Activated CD8-positive, alpha-beta memory T cell treated with anti-CD3 and anti-CD28 coated beads for 4 hours (primary cell): ENCODE measurements around the gene MAP7D1.
"Not testable (repeated sequence)": the region's sequence is repeated elsewhere in the genome, so short reads cannot be mapped to it uniquely, and the experiment has no call there.

Experiments used
- DNase-seq, 2 donors: peaks; one replicate each; pipeline ENCODE4 v3.0.0-alpha.2; 2020; ENCODE audit warnings: low read depth in 2 of 2

MAP7D1 gene

DNA sequence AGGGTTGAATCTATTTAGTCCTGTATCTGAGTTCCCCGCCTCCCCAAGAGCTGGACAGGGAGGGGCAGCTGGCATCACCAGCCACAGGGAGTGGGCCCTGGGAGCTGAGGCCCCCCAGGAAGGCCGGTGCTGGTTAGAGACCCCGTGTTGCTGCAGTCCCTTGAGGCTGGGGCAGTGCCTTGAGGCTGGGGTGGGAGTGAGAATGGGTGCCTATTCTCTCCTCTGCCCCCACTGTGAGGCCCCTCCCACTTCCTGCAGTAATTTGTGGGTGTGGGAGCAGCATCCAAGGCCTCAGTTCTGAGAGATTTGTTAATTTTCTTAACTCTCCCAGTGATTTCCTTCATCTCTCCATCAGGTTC lies 4.1 kb upstream of the MAP7D1 start:
- DNase-seq: peak; percentile 35 to 38

DNA sequence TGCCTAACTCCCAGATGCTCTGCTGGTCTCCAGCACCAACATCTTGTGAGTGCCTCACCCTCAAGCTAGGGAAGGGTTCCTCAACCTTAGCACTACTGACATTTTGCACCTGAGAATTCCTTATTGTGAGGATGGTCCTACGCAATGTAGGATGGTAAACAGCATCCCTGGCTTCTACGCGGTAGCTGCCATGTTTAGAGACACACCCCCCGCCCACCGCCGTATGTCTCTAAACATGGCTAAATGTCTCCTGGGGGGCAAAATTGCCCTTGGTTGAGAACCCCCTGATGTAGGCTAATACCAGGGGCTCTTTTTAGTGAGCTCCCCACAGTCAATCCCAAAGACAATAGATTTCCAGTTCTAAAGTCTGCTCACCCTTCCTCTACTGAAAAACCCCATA lies 2.5 kb upstream of the MAP7D1 start:
- DNase-seq: no peak

DNA sequence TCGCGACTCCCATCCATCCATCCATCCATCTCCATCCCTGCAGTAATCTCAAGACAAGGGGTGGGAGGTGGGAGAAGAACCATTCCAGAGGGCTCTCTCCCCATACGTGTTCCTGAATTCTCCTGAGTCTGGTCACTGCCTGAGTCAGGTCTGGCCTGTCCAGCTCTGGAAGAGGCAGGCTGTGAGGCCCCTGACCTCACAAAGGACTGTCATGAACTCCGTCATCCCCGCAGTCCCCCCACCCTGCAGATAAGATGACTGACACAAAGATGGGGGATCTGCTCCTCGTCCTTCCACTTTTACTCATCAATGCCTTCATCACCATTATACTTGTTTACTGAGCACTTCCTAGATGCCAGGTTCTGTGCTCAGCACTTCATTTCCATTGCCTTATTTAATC lies 1.6 kb upstream of the MAP7D1 start:
- no peak for DNase-seq

- DNase-seq: no peak
Observed at GRCh38 chr1:36154765-36155407, 1.1 kb upstream of the MAP7D1 start.

DNA sequence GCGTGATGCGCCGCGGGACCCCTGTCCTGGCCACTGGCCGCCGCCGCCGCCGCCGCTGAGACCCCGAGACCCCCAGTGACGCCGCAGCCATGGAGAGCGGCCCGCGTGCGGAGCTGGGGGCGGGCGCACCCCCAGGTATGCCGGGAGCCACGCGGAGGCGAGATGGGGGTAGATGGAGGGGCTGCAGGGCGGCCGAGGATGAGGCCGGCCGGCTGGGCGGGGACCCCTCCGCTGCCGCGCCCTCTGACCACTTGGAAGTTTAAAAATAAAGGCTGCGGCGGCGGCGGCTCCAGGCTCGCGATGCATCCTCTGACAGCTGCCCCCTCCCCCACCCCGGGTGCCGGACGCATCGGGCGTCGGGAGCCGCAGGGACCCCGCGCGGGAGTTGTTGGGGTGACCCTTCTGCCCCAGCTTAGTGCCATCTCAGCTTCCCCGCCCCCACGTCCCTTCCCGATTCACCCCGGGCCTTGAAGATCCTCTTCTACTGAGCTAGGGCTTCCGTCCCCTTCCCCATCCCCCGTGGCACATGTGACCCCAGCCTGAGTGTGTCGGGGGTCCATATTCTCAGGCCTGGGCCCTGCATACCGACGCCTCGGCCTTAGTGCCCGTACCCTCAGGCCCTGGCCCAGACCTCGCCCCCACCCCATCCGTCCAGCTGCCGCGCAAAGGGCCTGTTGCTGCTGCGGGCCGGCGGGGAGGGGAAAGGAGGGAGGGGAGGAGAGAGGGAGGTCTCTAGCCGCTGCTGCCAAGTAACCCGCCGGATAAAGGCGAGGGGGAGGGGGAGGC lies 562 bp downstream of the MAP7D1 start:
- DNase-seq: no peak

- no peak for DNase-seq
Observed at GRCh38 chr1:36157115-36157903, 1.3 kb downstream of the MAP7D1 start.

GRCh38 chr1:36157973-36158826 lies 2.2 kb downstream of the MAP7D1 start:
- DNase-seq: no peak

DNA sequence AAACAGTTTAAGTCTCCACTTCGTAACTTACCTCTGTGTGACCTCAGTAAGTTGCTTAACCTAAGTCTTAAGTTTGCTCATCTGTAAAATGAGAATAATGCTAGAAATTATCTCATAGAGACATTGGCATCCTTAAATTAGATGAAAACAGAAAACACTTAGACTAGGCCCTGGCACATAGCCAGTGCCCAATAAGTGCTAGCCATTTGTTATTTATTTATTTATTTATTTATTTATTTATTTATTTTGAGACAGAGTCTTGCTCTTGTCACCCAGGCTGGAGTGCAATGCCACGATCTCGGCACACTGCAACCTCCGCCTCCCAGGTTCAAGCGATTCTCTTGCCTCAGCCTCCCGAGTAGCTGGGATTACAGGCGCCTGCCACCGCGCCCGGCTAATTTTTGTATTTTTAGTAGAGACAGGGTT lies 2.9 kb downstream of the MAP7D1 start:
- not testable (repeated sequence) for DNase-seq

DNA sequence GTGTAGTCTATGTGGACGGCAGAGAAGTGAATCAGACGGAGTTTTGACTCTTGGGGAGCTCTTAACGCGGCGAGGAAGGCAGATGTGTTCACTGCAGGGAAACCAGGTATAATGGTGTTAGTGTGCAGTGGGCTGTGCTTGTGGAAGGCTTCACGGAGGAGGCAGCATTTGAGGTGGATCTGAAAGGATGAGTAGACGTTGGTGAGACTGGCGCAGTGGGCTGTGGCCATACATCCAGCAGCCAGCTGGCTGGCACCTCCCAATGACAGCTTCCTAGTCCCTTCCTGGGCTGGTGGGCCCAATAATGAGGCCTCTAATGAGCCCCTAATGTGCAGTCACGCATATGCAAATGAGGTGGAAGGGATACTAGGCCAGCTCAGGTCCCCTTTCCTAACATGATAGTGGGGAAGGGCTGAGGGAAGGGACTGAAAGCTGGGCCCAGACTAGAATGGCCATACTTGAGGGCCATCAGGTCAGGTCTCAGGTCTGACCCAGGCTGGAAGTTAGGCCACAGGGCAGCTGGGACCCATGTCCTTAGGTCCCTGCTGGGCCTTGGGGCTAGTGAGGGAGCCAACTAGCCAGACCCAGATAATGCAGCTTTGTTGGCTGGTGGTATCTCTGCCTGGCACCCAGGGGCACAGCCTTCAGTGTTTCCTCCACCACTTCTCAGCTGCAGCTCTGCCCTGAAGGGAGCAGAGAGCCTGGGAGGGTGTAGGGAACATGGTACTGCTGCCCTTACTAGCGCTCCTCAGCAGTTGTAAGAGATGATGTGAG lies 3.8 kb downstream of the MAP7D1 start:
- DNase-seq: no peak

DNA sequence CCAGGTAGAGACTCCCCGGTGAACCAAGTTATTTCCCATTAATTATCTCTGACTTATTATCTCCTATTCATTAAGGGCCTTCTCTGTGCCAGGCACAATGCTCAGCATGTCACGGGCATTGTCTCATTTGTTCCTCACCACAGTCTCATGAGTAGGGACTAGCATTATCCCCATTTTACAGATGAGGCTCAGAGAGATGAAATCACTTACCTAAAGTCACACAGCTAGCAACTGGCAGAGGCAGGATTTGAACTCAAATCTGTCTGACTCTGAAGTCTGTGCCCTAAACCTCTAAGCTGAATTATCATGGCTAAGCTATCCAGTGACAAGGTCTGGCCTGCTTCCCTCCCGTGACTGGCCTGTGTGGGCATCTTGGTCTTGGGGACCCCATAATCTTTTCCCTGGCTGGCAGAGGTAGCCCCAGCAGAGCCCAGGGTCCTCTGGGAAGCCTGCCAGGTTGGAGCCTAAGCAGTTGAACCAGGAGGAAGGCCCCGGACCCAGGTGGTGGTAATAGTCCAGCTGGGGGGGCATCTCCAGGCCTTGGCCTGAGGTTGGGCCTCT lies 4.5 kb downstream of the MAP7D1 start:
- no peak for DNase-seq

- DNase-seq: no peak
Observed at GRCh38 chr1:36160949-36161485, 5.1 kb downstream of the MAP7D1 start.

DNA sequence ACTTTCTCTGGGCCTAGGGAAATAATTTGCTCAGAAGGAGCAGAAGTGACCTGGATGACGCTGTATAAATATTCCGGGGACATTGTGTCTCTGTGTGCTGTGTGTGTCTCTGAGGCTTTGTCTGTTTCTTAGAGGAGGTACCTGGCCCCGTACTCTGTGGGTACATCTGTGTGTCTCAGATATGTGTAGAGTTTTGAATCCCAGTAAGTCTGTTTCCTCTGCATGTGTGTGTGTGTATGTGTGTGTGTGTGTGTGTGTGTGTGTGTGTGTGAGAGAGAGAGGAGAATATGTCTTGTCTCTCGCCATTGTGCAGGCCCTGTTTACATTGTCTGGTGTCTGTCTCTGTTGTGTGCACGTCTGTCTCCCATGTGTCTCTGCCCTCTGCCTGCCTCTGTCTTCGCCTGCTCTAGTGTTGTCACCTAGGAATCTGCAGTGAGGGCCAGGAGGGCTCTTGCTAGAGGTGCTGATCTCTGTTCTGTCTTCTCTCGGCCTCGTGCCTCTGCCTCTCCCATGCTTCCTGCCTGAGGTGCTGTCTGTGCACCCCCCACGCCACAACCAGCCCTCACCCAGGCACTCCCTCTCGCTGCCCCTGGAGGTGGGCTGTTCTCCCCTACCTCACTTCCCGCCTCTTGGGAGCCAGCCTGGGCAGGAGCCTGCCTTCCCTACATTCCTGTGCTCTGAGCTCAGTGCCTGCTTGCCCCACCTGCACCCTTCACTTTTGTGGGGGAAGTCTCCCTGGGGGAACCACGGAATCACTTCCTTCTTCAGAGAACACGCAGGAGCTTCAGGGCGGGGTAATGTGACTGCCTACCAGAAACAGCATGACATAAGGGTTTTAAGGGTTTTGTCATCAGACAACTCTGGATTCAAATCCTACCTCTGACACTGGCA lies 5.9 kb downstream of the MAP7D1 start:
- no peak for DNase-seq

DNA sequence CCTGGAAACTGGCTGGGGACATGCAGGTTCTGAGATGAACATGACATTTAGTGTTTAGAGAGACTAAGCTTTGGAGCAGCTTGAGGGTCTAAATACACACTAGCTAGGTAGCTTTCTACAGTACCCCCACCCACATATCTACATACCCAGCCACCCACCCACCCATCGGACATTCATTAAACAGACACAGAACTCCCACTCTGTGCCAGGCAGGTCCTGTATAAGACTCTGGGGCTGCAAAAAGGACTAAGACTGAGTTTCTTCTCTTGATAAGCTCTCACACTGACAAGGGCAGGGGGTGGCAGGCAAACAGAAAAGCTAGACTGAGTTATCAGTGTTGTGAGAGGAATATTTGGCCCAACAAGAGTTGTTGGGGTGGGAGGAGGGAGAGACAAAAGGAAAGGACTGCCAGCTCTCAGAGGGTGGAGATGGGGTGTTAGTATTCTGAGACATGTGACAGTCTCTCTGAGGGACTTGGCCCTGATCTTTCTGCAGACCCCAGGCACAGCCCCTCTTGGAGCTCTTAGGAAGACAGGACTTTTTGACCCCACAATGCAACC lies 6.8 kb downstream of the MAP7D1 start:
- DNase-seq: no peak

DNA sequence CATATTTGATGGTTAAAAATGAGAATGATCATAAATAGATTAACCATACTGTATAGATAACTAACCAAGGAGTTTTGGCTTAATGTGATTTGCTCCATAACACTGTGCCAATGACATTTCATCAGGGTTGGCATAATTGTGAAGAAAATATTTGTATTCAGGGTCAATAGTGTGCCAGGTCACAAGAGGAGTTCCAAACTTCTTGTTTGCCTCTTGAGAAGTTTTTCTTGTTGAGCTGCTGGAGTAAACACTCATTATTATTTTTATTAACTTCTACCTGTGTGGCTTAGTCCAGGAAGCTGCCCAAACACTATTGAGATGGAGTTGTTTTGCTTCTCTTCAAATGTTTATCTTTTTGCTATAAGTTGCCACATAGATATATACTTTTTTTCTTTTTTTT lies 7.5 kb downstream of the MAP7D1 start:
- no peak for DNase-seq

DNA sequence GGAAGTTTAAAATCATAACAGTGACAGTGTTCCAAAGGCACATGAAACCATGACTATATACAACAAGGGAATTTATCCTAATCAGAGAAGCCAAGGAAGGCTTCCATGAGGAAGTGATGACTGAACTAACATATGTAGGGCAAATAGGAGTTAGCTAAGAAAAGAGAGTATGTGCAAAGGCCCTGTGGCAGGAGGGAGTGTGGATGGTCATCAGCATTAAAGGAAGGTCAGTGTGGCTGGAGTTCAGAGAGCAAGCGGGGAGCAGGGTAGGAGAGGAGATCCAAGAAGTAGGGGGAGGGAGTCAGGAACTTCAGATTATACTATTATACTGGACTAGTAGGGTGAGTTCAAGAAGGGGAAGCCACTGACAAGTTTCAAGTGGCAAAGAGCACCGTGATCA lies 8.4 kb downstream of the MAP7D1 start:
- no peak for DNase-seq

GRCh38 chr1:36165145-36165544 lies 9.2 kb downstream of the MAP7D1 start:
- DNase-seq: no peak

DNA sequence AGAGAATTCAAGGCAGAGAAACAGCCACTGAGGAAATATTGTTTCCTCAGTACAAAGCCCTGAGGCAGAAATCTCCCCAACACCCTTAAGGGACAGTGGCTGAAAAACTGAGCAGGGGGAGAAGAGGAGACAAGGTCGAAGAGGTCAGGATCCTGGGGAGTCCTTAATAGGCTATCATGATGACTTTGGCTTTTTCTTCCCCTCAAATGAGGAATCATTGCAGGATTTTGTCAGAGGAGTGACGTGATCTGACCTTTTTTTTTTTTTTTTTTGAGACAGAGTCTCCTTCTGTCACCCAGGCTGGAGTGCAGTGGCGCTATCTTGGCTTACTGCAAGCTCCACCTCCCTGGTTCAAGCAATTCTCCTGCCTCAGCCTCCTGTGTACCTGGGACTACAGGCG lies 10.2 kb downstream of the MAP7D1 start:
- DNase-seq: no peak

DNA sequence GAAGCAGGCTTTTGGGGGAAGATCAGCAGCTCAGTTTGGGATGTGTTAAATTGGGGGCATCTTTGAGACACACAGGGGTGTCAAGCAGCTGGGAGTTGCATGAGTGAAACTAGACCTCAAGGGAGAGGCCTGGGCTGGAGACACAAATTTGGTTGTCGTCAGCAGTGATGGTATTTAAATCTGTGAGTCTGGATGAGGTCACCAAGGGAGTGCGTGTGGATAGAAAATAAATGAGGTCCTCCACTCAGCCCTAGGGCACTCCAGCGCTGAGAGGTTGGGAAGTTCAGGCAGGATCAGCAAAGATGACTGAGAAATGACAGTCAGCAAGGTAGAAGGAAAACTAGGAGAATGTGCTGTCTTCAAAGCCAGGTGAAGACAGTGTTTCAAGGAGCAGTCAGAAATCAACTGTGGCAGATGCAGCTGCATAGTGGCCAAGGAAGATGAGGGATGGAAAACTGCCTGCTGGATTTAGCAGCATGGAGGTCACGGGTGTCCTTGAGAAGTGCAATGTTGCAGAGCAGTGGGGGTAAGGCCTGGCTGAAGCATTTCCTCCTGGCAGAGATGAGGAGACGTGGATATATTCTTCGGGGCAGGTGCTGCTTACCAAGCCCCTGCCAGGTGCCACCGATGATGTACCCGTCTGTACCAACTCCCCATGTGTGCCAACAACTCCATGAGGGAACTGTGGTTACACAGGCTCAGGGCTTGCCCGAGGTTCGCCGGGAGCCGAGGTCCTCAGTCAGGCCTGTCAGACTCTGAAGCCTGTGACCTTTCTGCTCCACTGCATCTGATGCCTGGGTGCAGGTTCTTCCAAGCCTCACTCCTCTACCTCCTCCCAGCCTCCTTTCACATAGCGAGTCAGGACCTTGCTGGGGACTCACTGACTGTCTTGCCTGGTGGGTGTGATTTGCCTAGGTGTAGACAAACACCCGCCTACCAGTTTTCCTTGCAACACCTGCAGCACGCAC lies 11.3 kb downstream of the MAP7D1 start:
- DNase-seq: no peak
